OCI-M2 (cell line): ENCODE data around the gene TPST2.

ENCODE experiments used
- DNase-seq: peaks from one replicate; lab custom pipeline; 2025; ENCODE audit not compliant: unreplicated experiment; lab: John Stamatoyannopoulos, UW

Gene TPST2

GRCh38 chr22:26610996-26611395, 21.1 kb upstream of the TPST2 start:
- no peak for DNase-seq

- DNase-seq = no peak
These were observed 20.4 kb upstream of the TPST2 start for GRCh38 chr22:26610072-26610958.

GRCh38 chr22:26609287-26609686, 19.4 kb upstream of the TPST2 start:
- DNase-seq = no peak

GRCh38 chr22:26608129-26608528, 18.2 kb upstream of the TPST2 start:
- DNase-seq = no peak

GRCh38 chr22:26606611-26607010, 16.7 kb upstream of the TPST2 start:
- DNase-seq = no peak

GRCh38 chr22:26604368-26604767, 14.4 kb upstream of the TPST2 start:
- DNase-seq = no peak

GRCh38 chr22:26602127-26602526, 12.2 kb upstream of the TPST2 start:
- no peak for DNase-seq

GRCh38 chr22:26601726-26602125, 11.8 kb upstream of the TPST2 start:
- DNase-seq = no peak

GRCh38 chr22:26599505-26599904, 9.6 kb upstream of the TPST2 start:
- DNase-seq = no peak

GRCh38 chr22:26597480-26597879, 7.5 kb upstream of the TPST2 start:
- DNase-seq = no peak

- no peak for DNase-seq
These were observed 7.1 kb upstream of the TPST2 start for GRCh38 chr22:26597026-26597425.

- no peak for DNase-seq
These were observed 3.8 kb upstream of the TPST2 start for GRCh38 chr22:26593763-26594162.

GRCh38 chr22:26592421-26592891, 2.5 kb upstream of the TPST2 start:
- DNase-seq = no peak

GRCh38 chr22:26589367-26589844, 526 bp downstream of the TPST2 start:
- DNase-seq = no peak

- DNase-seq = no peak
These were observed 1.1 kb downstream of the TPST2 start for GRCh38 chr22:26588729-26589366.

GRCh38 chr22:26587991-26588613, 1.8 kb downstream of the TPST2 start:
- no peak for DNase-seq

GRCh38 chr22:26586556-26587325, 3.2 kb downstream of the TPST2 start:
- no peak for DNase-seq

- no peak for DNase-seq
These were observed 4.7 kb downstream of the TPST2 start for GRCh38 chr22:26585104-26585790.

GRCh38 chr22:26584010-26584409, 5.9 kb downstream of the TPST2 start:
- no peak for DNase-seq

GRCh38 chr22:26581633-26582168, 8.2 kb downstream of the TPST2 start:
- no peak for DNase-seq
